Raji (cell line): ENCODE results near the gene MAGI2.

Source experiments
- POLR2A ChIP-seq: IDR thresholded peaks from 2 replicates; pipeline ENCODE4 v1.6.1; 2011; ENCODE audit warnings: low read depth, low read length, control low read depth; ENCODE audit not compliant: insufficient read depth

The MAGI2 gene

GRCh38 chr7:79453558-79454360 is at the start of gene MAGI2:
TSS of gene MAGI2 (minus strand) at chr7:79453667. CDS start at chr7:79453320, 347 bp downstream.
- TF ChIP-seq POLR2A, result no peak

GRCh38 chr7:79502151-79502550 is 48.7 kb upstream of the MAGI2 start:
- no peak for TF ChIP-seq POLR2A

- no peak for TF ChIP-seq POLR2A
These were observed 47.3 kb upstream of the MAGI2 start for GRCh38 chr7:79500759-79501158.

- no peak for TF ChIP-seq POLR2A
These were observed 44.3 kb upstream of the MAGI2 start for GRCh38 chr7:79497728-79498127.

GRCh38 chr7:79495544-79496272 is 42.2 kb upstream of the MAGI2 start:
- no peak for TF ChIP-seq POLR2A

- no peak for TF ChIP-seq POLR2A
These were observed 40.6 kb upstream of the MAGI2 start for GRCh38 chr7:79494046-79494445.

- TF ChIP-seq POLR2A, result no peak
These were observed 35.9 kb upstream of the MAGI2 start for GRCh38 chr7:79489371-79489770.

GRCh38 chr7:79478386-79478785 is 24.9 kb upstream of the MAGI2 start:
- TF ChIP-seq POLR2A, result no peak

GRCh38 chr7:79475455-79475854 is 22.0 kb upstream of the MAGI2 start:
- TF ChIP-seq POLR2A, result no peak

GRCh38 chr7:79471699-79472098 is 18.2 kb upstream of the MAGI2 start:
- TF ChIP-seq POLR2A, result no peak

- TF ChIP-seq POLR2A, result no peak
These were observed 17.8 kb upstream of the MAGI2 start for GRCh38 chr7:79471283-79471682.

GRCh38 chr7:79465551-79465950 is 12.1 kb upstream of the MAGI2 start:
- no peak for TF ChIP-seq POLR2A

- no peak for TF ChIP-seq POLR2A
These were observed 10.6 kb upstream of the MAGI2 start for GRCh38 chr7:79464051-79464450.

- TF ChIP-seq POLR2A, result no peak
These were observed 8.9 kb upstream of the MAGI2 start for GRCh38 chr7:79462390-79462789.

- TF ChIP-seq POLR2A, result no peak
These were observed 8.2 kb upstream of the MAGI2 start for GRCh38 chr7:79461660-79462059.

- TF ChIP-seq POLR2A, result no peak
These were observed 5.9 kb upstream of the MAGI2 start for GRCh38 chr7:79459381-79459780.
